Measurements from ENCODE around the gene IP6K2.
"Not testable (repeated sequence)": the region's sequence is repeated elsewhere in the genome, so short reads cannot be mapped to it uniquely, and the experiment has no call there.

The IP6K2 gene

GRCh38 chr3:48716982-48717746 lies at the start of gene IP6K2:
Gene IP6K2 (minus strand): TSS chr3:48717221. CDS start chr3:48695291, 21,930 bp downstream.
- peak; percentile 99 for DNase-seq

GRCh38 chr3:48765376-48765775 lies 48.4 kb upstream of the IP6K2 start:
- DNase-seq = no peak

- DNase-seq = no peak
These were observed 45.8 kb upstream of the IP6K2 start for GRCh38 chr3:48762816-48763215.

GRCh38 chr3:48759991-48760540 lies 43.0 kb upstream of the IP6K2 start:
- DNase-seq = not testable (repeated sequence)

GRCh38 chr3:48759531-48759930 lies 42.5 kb upstream of the IP6K2 start:
- DNase-seq = not testable (repeated sequence)

GRCh38 chr3:48759071-48759470 lies 42.0 kb upstream of the IP6K2 start:
- DNase-seq = no peak

- no peak for DNase-seq
These were observed 39.6 kb upstream of the IP6K2 start for GRCh38 chr3:48756640-48757039.

GRCh38 chr3:48750856-48751255 lies 33.8 kb upstream of the IP6K2 start:
- DNase-seq = no peak

GRCh38 chr3:48748754-48749153 lies 31.7 kb upstream of the IP6K2 start:
- no peak for DNase-seq

GRCh38 chr3:48747706-48748105 lies 30.7 kb upstream of the IP6K2 start:
- no peak for DNase-seq

GRCh38 chr3:48747015-48747615 lies 30.1 kb upstream of the IP6K2 start:
- DNase-seq = no peak

GRCh38 chr3:48743773-48744172 lies 26.8 kb upstream of the IP6K2 start:
- no peak for DNase-seq

GRCh38 chr3:48741226-48741625 lies 24.2 kb upstream of the IP6K2 start:
- not testable (repeated sequence) for DNase-seq

GRCh38 chr3:48739955-48740823 lies 23.2 kb upstream of the IP6K2 start:
- DNase-seq = peak; percentile 47

GRCh38 chr3:48739617-48739954 lies 22.6 kb upstream of the IP6K2 start:
- no peak for DNase-seq

- DNase-seq = no peak
These were observed 22.1 kb upstream of the IP6K2 start for GRCh38 chr3:48738926-48739616.

- DNase-seq = no peak
These were observed 21.1 kb upstream of the IP6K2 start for GRCh38 chr3:48738144-48738536.

GRCh38 chr3:48735075-48735767 lies 18.2 kb upstream of the IP6K2 start:
- not testable (repeated sequence) for DNase-seq

GRCh38 chr3:48734541-48734940 lies 17.5 kb upstream of the IP6K2 start:
- DNase-seq = not testable (repeated sequence)

- DNase-seq = not testable (repeated sequence)
These were observed 16.9 kb upstream of the IP6K2 start for GRCh38 chr3:48733752-48734518.

- no peak for DNase-seq
These were observed 10.5 kb upstream of the IP6K2 start for GRCh38 chr3:48727511-48727910.

Data from activated CD4-positive, alpha-beta T cell treated with anti-CD3 and anti-CD28 coated beads, Interleukin-2, amount 50 U/mL, for 1 hour (primary cell).